Measurements from ENCODE around the gene PTPRR.

PTPRR gene

DNA sequence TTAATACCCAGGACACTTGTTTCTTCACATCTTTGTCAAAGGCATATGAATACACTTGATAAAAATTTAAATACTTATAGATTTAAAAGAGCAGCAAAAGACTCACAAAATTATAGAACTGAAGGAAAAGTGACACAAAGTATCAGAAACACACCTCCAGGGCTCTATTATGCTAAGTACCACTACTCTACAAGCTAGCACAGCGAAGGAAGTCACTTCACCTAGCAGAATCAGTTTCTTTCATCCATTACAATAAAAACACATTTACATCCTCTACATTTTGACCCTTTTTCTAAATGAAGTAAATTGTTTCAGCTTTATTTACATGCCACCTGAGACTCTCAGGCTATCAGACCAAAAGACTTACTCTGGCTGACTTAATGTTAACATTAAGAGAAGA lies 256.7 kb downstream of the PTPRR start:
- no peaks in the 10 kb centered on the region for H3K9me3 ChIP-seq (ENCODE audit: control insufficient read depth, insufficient read depth, low read length)
- no peaks in the 10 kb centered on the region for H3K36me3 ChIP-seq (ENCODE audit: control insufficient read depth, insufficient read depth, low read length)
- H3K9ac ChIP-seq (ENCODE audit: low read depth, low read length), result no peak overlapping the region
- H3K4me3 ChIP-seq (ENCODE audit: low read depth, low read length), result peak overlapping the region; percentile 19
- no peaks in the 10 kb centered on the region for H3K27me3 ChIP-seq (ENCODE audit: control insufficient read depth, insufficient read depth, low read length)
- H3K4me1 ChIP-seq (ENCODE audit: control insufficient read depth, insufficient read depth, low read length), result peaks cover 10% of the 10 kb centered on the region

DNA sequence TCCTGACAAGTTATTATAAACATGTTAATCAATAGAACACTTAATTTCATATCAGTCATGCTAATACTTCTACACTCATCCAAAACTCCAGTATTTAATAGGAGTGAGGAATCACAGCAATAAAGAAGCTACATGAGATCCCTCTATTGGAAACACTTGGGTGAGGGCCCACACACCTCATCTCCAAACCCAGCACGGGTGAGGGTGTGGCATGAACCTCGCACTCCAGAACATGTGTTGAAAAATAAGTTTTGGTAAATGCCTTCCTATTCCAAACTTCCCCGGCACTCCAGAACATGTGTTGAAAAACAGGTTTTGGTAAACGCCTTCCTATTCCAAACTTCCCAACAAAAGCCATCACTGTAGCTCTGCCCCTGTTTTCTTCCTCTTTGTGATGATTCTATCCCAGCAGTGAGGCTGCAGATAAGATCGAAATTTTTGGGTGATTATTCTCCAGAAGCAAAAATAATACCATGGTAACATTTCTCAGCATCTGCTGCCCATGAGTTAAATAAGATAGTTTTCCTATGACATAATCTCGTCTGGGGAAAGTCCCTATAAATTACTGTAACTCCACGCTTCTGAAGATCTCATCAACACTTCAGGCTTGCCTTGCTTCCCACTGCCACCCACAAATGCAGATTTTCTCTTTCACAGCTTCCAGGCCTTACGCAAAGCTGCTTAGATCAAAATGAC lies 258.9 kb downstream of the PTPRR start:
- H3K36me3 ChIP-seq (ENCODE audit: control insufficient read depth, insufficient read depth, low read length), result no peaks in the 10 kb centered on the region
- no peak overlapping the region for H3K4me3 ChIP-seq (ENCODE audit: low read depth, low read length)
- H3K9me3 ChIP-seq (ENCODE audit: control insufficient read depth, insufficient read depth, low read length), result no peaks in the 10 kb centered on the region
- H3K9ac ChIP-seq (ENCODE audit: low read depth, low read length), result no peak overlapping the region
- peaks cover 10% of the 10 kb centered on the region for H3K4me1 ChIP-seq (ENCODE audit: control insufficient read depth, insufficient read depth, low read length)
- H3K27me3 ChIP-seq (ENCODE audit: control insufficient read depth, insufficient read depth, low read length), result no peaks in the 10 kb centered on the region

DNA sequence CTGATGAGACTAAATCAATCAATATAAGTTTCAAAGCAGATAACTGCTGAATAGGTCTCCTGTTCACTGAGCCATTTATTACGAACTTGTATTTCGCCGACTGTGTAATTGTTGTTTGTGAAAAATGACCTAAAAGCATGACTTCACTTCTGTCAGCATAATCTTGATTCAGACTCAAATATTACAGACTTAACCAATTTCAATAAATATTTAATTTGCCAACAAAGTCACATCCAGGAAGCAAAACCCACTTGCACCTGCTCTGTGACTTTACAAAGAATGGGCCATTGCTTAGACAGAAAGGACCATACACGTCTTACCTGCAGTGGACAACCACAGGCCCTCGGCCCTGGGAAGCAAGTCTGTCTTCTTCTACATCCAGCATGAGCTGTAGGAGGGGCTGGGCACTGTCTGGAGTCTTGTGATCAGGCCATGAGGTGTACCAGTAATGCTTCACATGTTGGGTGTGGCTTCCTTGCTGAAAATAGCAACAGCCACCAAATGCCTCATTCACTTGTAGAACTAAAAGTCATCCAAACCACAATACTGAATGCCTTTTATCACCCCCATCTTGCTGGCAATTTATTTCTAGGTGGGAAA lies 259.8 kb downstream of the PTPRR start:
- H3K4me3 ChIP-seq (ENCODE audit: low read depth, low read length), result no peak overlapping the region
- no peaks in the 10 kb centered on the region for H3K9me3 ChIP-seq (ENCODE audit: control insufficient read depth, insufficient read depth, low read length)

DNA sequence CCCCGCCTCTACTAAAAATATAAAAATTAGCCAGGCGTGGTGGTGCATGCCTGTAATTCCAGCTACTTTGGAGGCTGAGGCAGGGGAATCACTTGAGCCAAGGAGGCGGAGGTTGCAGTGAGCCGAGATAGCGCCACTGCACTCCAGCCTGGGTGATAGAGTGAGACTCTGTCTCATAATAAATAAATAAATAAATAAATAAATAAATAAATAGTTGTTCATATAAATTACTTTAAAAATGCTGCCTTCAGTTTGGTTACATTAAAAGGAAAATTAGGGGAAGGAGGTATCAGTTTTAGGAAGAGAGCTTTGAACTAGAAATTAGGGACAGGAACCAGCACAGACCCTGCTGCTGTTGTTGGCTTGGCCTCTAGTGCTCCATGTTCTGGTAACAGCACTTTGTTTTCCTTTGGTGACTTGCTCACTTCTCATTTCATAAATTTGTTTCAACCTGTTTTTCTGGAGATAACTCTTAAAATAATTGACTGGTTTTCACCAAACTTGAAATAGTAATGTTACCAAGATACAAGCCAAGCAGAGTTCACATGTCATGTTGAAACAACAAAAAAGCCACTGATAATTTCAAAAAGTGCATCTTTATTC lies 260.4 kb downstream of the PTPRR start:
- no peak overlapping the region for H3K4me3 ChIP-seq (ENCODE audit: low read depth, low read length)
- H3K27me3 ChIP-seq (ENCODE audit: control insufficient read depth, insufficient read depth, low read length), result no peaks in the 10 kb centered on the region
- peaks cover 10% of the 10 kb centered on the region for H3K4me1 ChIP-seq (ENCODE audit: control insufficient read depth, insufficient read depth, low read length)
- H3K9me3 ChIP-seq (ENCODE audit: control insufficient read depth, insufficient read depth, low read length), result no peaks in the 10 kb centered on the region
- no peaks in the 10 kb centered on the region for H3K36me3 ChIP-seq (ENCODE audit: control insufficient read depth, insufficient read depth, low read length)
- H3K9ac ChIP-seq (ENCODE audit: low read depth, low read length), result no peak overlapping the region

More for the DNA sequence above, 259.8 kb downstream of the PTPRR start:
- Histone ChIP-seq H3K4me1 (ENCODE audit: control insufficient read depth, insufficient read depth, low read length) (peaks cover 10% of the 10 kb centered on the region), H3K27me3 (ENCODE audit: control insufficient read depth, insufficient read depth, low read length) (no peaks in the 10 kb centered on the region), H3K36me3 (ENCODE audit: control insufficient read depth, insufficient read depth, low read length) (no peaks in the 10 kb centered on the region), H3K9ac (ENCODE audit: low read depth, low read length) (no peak overlapping the region)

DNA sequence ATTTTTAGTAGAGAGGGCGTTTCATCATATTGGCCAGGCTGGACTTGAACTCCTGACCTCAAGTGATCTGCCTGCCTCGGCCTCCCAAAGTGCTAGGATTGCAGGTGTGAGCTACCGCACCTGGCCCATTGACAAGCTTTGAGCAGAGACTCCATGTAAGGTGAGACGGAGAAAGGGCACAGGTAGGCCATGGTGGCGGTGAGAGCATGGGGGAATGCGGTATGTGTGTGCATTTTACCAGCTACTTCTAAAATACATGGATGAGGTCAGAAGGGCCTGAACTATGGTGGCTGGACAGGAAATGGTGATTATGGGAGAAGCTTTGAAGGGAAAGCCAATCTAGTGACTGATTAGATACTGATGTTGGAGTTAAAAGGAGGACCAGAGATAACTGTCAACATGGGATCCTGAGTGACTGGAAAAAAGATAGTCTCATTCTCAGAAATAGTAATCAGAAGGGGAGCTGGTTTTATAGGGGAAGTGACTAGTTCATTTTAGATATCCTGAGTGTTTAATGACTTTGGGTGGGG lies 261.4 kb downstream of the PTPRR start:
- Histone ChIP-seq H3K36me3 (ENCODE audit: control insufficient read depth, insufficient read depth, low read length) (no peaks in the 10 kb centered on the region), H3K27me3 (ENCODE audit: control insufficient read depth, insufficient read depth, low read length) (no peaks in the 10 kb centered on the region), H3K4me3 (ENCODE audit: low read depth, low read length) (no peak overlapping the region), H3K9me3 (ENCODE audit: control insufficient read depth, insufficient read depth, low read length) (no peaks in the 10 kb centered on the region), H3K4me1 (ENCODE audit: control insufficient read depth, insufficient read depth, low read length) (peaks cover 4% of the 10 kb centered on the region), H3K9ac (ENCODE audit: low read depth, low read length) (no peak overlapping the region)

DNA sequence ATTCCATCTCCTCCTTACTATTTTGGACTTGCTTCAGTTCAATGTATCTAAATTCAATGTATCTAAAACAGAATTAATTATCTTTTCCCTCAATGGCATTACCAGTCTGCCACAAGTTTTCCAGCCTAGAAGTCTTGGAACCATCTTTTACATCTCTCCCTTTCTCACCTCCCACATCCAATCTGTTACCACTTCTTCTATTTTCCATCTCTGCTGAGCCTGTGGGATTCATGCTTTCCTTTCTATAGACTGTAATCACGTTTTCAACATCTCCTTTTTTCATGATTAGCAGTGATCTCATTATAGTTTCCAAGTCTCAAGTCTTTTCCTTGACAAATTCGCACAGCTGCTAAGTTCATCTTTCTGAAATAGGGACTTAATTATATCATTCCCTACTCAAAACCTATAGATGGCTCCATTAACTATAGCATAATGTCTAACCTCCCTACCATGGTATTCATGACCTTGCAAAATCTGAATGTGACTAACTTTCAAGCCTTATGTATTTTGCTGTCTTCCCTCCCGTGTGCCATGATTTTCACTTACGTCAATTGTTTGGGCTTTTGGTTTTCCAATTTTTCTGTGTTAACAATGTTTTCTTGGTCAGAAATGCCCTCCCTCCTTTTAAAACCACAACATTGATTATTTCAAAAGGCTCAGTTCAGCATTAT lies 262.8 kb downstream of the PTPRR start:
- Histone ChIP-seq H3K4me1 (ENCODE audit: control insufficient read depth, insufficient read depth, low read length) (peaks cover 4% of the 10 kb centered on the region), H3K4me3 (ENCODE audit: low read depth, low read length) (no peak overlapping the region), H3K9ac (ENCODE audit: low read depth, low read length) (no peak overlapping the region), H3K36me3 (ENCODE audit: control insufficient read depth, insufficient read depth, low read length) (no peaks in the 10 kb centered on the region), H3K9me3 (ENCODE audit: control insufficient read depth, insufficient read depth, low read length) (no peaks in the 10 kb centered on the region), H3K27me3 (ENCODE audit: control insufficient read depth, insufficient read depth, low read length) (no peaks in the 10 kb centered on the region)

DNA sequence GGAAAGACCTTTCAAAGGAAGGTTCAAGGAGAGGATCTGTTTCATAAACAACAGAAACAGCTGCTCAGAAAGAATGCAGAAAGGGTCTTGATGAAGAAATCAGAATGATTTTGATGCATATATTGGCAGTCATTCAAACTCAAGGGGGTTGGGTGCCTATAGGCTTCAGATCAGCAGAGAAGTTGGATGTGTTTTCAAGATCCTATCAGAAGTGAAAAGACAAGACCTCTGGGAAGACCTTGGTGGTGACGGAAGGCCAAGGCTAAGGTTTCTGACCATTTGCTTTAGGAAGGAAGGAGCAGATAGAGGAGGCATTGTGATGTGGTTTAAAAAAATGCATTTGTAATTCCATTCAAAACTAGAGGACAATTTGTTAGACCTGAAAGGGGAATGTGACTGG lies 268.1 kb downstream of the PTPRR start:
- no peaks in the 10 kb centered on the region for H3K27me3 ChIP-seq (ENCODE audit: control insufficient read depth, insufficient read depth, low read length)
- no peaks in the 10 kb centered on the region for H3K4me1 ChIP-seq (ENCODE audit: control insufficient read depth, insufficient read depth, low read length)
- H3K9me3 ChIP-seq (ENCODE audit: control insufficient read depth, insufficient read depth, low read length), result no peaks in the 10 kb centered on the region
- H3K36me3 ChIP-seq (ENCODE audit: control insufficient read depth, insufficient read depth, low read length), result no peaks in the 10 kb centered on the region
- H3K4me3 ChIP-seq (ENCODE audit: low read depth, low read length), result no peak overlapping the region
- no peak overlapping the region for H3K9ac ChIP-seq (ENCODE audit: low read depth, low read length)

DNA sequence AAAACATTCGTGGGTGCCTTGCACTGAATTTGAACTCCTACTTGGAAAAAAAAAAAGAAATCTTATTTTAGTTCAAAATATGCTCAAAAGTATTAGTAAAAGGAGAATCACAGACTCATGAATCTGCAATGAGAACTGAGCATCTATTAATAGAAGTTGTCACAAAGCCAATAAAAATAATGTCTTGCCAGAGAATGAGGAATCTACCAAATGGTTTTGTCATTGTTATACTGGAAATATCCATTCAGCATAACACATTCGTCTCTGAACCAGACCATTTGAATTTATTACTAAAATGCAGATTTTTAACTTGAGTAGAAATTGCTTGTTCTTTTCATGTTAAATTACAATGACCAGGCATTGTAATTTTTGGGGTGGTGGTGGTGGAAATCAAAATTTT lies 271.7 kb downstream of the PTPRR start:
- H3K27me3 ChIP-seq (ENCODE audit: control insufficient read depth, insufficient read depth, low read length), result no peaks in the 10 kb centered on the region
- no peak overlapping the region for H3K4me3 ChIP-seq (ENCODE audit: low read depth, low read length)
- no peaks in the 10 kb centered on the region for H3K36me3 ChIP-seq (ENCODE audit: control insufficient read depth, insufficient read depth, low read length)
- no peak overlapping the region for H3K9ac ChIP-seq (ENCODE audit: low read depth, low read length)
- no peaks in the 10 kb centered on the region for H3K9me3 ChIP-seq (ENCODE audit: control insufficient read depth, insufficient read depth, low read length)
- H3K4me1 ChIP-seq (ENCODE audit: control insufficient read depth, insufficient read depth, low read length), result no peaks in the 10 kb centered on the region

DNA sequence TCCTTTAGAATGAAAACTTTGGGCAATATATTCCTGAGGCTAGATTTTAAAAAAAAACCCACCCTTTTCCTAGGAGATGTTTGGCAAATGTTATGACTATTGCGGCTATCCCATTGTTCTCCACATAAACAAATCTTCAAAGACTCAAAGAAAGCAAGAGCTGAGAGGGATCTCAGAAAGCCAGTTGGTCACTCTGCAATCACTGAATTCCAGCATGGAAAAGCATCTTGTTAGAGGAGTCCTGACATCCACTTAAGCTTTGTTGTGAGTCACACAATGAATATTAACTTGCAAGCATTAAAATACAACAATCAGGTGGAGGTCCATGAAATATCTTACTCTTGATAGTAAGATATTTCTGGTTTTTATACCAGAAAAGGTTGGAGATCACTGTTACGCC lies 272.3 kb downstream of the PTPRR start:
- no peak overlapping the region for H3K4me3 ChIP-seq (ENCODE audit: low read depth, low read length)
- H3K9ac ChIP-seq (ENCODE audit: low read depth, low read length), result no peak overlapping the region
- H3K36me3 ChIP-seq (ENCODE audit: control insufficient read depth, insufficient read depth, low read length), result no peaks in the 10 kb centered on the region
- H3K4me1 ChIP-seq (ENCODE audit: control insufficient read depth, insufficient read depth, low read length), result no peaks in the 10 kb centered on the region
- no peaks in the 10 kb centered on the region for H3K27me3 ChIP-seq (ENCODE audit: control insufficient read depth, insufficient read depth, low read length)
- H3K9me3 ChIP-seq (ENCODE audit: control insufficient read depth, insufficient read depth, low read length), result no peaks in the 10 kb centered on the region

DNA sequence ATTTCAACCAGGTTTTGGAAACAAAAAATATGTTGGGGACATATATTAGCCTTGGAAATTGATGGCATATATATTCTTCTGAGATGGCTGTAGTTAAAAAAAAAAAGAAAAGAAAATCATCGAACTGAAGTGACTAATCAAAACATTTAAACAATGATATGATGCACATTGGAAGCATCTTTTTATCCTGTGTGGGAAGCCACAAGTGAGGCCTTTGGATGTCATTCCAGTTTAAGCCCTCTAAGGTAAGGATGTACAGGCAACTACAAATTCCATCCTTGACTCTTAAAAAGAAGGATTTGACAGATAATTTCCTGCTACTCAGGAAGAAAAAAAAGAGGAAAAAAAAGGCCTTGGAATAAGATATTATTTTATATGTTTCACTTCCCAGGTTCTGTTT lies 273.7 kb downstream of the PTPRR start:
- no peaks in the 10 kb centered on the region for H3K36me3 ChIP-seq (ENCODE audit: control insufficient read depth, insufficient read depth, low read length)

DNA sequence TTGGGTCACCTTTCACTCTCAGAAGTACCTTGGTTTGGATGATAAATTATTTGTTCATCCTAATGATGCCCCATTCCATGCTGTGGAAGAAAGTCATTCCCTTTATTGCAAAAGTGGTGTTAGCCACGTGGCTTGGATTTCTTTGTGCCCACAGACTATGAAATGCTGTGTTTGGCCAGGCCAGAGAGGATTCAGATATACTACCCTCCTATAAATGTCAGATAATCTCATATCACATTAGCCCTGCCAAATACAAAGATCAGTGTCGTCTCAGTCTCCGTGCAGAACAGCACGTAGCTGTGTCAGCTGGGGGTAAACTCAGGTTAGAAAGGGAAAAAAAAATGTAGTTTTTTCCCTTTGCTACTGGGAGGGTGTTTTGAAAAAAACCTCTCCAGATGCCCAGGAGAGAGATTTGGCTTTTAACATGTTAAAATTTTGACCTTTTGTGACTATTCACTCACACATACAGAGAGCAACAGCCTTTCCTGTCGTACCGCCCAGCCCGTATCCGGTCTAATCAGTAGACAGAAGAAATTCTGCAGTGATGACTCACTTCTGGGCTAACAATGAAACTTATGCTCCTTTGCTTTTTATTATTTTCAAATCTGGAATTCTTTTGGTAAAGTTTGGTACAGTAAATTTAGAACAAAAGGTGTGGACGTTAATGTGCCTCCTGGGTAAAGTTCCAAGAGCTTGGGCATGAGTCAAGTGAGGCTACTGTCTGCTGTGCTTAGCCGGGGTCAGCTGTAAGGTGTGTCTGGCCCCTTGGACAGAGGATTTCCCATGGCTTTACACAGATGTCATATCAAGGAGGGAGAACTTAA lies 274.8 kb downstream of the PTPRR start:
- no peaks in the 10 kb centered on the region for H3K4me1 ChIP-seq (ENCODE audit: control insufficient read depth, insufficient read depth, low read length)
- H3K9ac ChIP-seq (ENCODE audit: low read depth, low read length), result no peak overlapping the region
- H3K27me3 ChIP-seq (ENCODE audit: control insufficient read depth, insufficient read depth, low read length), result no peaks in the 10 kb centered on the region
- H3K4me3 ChIP-seq (ENCODE audit: low read depth, low read length), result no peak overlapping the region
- no peaks in the 10 kb centered on the region for H3K9me3 ChIP-seq (ENCODE audit: control insufficient read depth, insufficient read depth, low read length)
- no peaks in the 10 kb centered on the region for H3K36me3 ChIP-seq (ENCODE audit: control insufficient read depth, insufficient read depth, low read length)

More for the DNA sequence above, 273.7 kb downstream of the PTPRR start:
- H3K27me3 ChIP-seq (ENCODE audit: control insufficient read depth, insufficient read depth, low read length), result no peaks in the 10 kb centered on the region
- no peaks in the 10 kb centered on the region for H3K4me1 ChIP-seq (ENCODE audit: control insufficient read depth, insufficient read depth, low read length)
- H3K9me3 ChIP-seq (ENCODE audit: control insufficient read depth, insufficient read depth, low read length), result no peaks in the 10 kb centered on the region
- no peak overlapping the region for H3K4me3 ChIP-seq (ENCODE audit: low read depth, low read length)
- no peak overlapping the region for H3K9ac ChIP-seq (ENCODE audit: low read depth, low read length)

Data from iPS-15b (cell line).